GM12878 (cell line): ENCODE data around the gene TUBAL3. TPM values are rescaled to one million over a fixed set of nuclear protein-coding genes. Genes with fewer than 3 reads are reported as not detected.

ENCODE experiments used
- ATAC-seq: fragments of 200-7000 bp; cut with Tn5 transposase; 3 replicates; pipeline ENCODE4 v1.9.1; 2020; ENCODE audit warnings: mild to moderate bottlenecking, moderate library complexity
- BruUV-seq: library from RNA; stranded (reverse); fragments of 400-500 nt; replicated peaks from 2 replicates; lab custom pipeline; 2021; lab: Mats Ljungman, UMichigan
- CTCF ChIA-PET: fragments of 300-600 bp; sonication (Branson Sonifier 250); formaldehyde crosslinking; extraction: SDS; loops from one replicate; lab custom pipeline; 2021; ENCODE audit warnings: inconsistent platforms; lab: Yijun Ruan, JAX
- POLR2A ChIA-PET: fragments of 350-600 bp; formaldehyde crosslinking; extraction: SDS; loops from one replicate; lab custom pipeline; 2021; ENCODE audit warnings: inconsistent platforms; lab: Charles Lee
- RAD21 ChIA-PET: fragments of 300-600 bp; sonication (Branson Sonifier 250); formaldehyde crosslinking; loops from one replicate; lab custom pipeline; 2023; ENCODE audit warnings: antibody characterized with exemption; ENCODE audit not compliant: unreplicated experiment; lab: Charles Lee
- SMC1A ChIA-PET: fragments of 300-600 bp; sonication (Branson Sonifier 250); formaldehyde crosslinking; loops from one replicate; lab custom pipeline; 2023; ENCODE audit not compliant: unreplicated experiment, uncharacterized antibody; lab: Charles Lee
- DNase-seq: peaks from one replicate; pipeline ENCODE4 v3.0.0-alpha.2; 2011; ENCODE audit warnings: low read depth, low spot score
- FAIRE-seq: peaks from 3 replicates; lab custom pipeline; 2011; peaks lifted over from hg19 to GRCh38; lab: Jason Lieb, UNC
- H2AFZ ChIP-seq: 2 replicates; pipeline ENCODE4 v1.6.0; 2011; ENCODE audit warnings: low read depth, low read length, control low read depth; ENCODE audit not compliant: control insufficient read depth
- H3K27ac ChIP-seq: 2 replicates; pipeline ENCODE4 v1.5.1; 2011; ENCODE audit warnings: control low read depth; ENCODE audit not compliant: control insufficient read depth, insufficient read depth
- H3K27me3 ChIP-seq, 2 experiments: replicated peaks in 1 of 2; 2 replicates each; pipeline versions ENCODE4 v1.6.0 to v1.6.1; 2011; ENCODE audit warnings: low read length in 1 of 2; ENCODE audit not compliant: control insufficient read depth in 2 of 2, insufficient read depth in 2 of 2
- H3K36me3 ChIP-seq, 2 experiments: 2 replicates each; pipeline ENCODE4 v1.5.1; 2011; ENCODE audit warnings: low read length in 1 of 2; ENCODE audit not compliant: control insufficient read depth in 2 of 2, insufficient read depth in 2 of 2
- H3K4me1 ChIP-seq: 2 replicates; pipeline ENCODE4 v1.6.1; 2011; ENCODE audit warnings: mild to moderate bottlenecking, low read length, moderate library complexity, mixed read lengths; ENCODE audit not compliant: control insufficient read depth, insufficient read depth
- H3K4me2 ChIP-seq: 2 replicates; pipeline ENCODE4 v1.6.0; 2011; ENCODE audit warnings: control low read depth; ENCODE audit not compliant: control insufficient read depth, insufficient read depth
- H3K4me3 ChIP-seq: fragments of 200-600 bp; sonication (generic); 2 replicates; pipeline ENCODE4 v1.5.1; 2016
- H3K79me2 ChIP-seq: 2 replicates; pipeline ENCODE4 v1.6.0; 2011; ENCODE audit warnings: low read length; ENCODE audit not compliant: control insufficient read depth, insufficient read depth
- H3K9ac ChIP-seq: 2 replicates; pipeline ENCODE4 v1.8.0; 2011; ENCODE audit warnings: low read length, control low read depth, mixed read lengths; ENCODE audit not compliant: control insufficient read depth, insufficient read depth
- H3K9me3 ChIP-seq: replicated peaks from 3 replicates; pipeline ENCODE4 v1.5.1; 2011; ENCODE audit warnings: mild to moderate bottlenecking, low read length; ENCODE audit not compliant: control insufficient read depth, insufficient read depth
- H4K20me1 ChIP-seq: 2 replicates; pipeline ENCODE4 v1.6.0; 2011; ENCODE audit not compliant: control insufficient read depth, insufficient read depth
- CBFB ChIP-seq: IDR thresholded peaks from 2 replicates; pipeline ENCODE4 v1.6.1; 2016; ENCODE audit warnings: antibody characterized with exemption, low read depth
- CBX5 ChIP-seq: sonication (generic); IDR thresholded peaks from 2 replicates; pipeline ENCODE4 v1.6.1; 2016; ENCODE audit warnings: low read depth, moderate library complexity, mild to moderate bottlenecking, inconsistent platforms
- ELK1 ChIP-seq: IDR thresholded peaks from 2 replicates; pipeline ENCODE4 v1.6.1; 2012; ENCODE audit warnings: low read depth, low read length, improper control_type of control experiment
- FOXK2 ChIP-seq: fragments of 450-650 bp; IDR thresholded peaks from 2 replicates; pipeline ENCODE4 v1.6.1; 2017; ENCODE audit warnings: mild to moderate bottlenecking, moderate library complexity
- LARP7 ChIP-seq: fragments of 450-650 bp; IDR thresholded peaks from 2 replicates; pipeline ENCODE4 v1.6.1; 2017; ENCODE audit warnings: mild to moderate bottlenecking
- NFYB ChIP-seq: IDR thresholded peaks from 2 replicates; pipeline ENCODE4 v1.6.1; 2011; ENCODE audit warnings: low read depth, mild to moderate bottlenecking, low read length, improper control_type of control experiment, moderate library complexity; ENCODE audit not compliant: insufficient read depth
- YY1 ChIP-seq: IDR thresholded peaks from 2 replicates; pipeline ENCODE4 v1.6.1; 2011; ENCODE audit warnings: low read depth, mild to moderate bottlenecking, low read length
- WGBS: methylation state at CpG from one replicate; pipeline ENCODE4 v1.1.6; 2016; ENCODE audit warnings: low lambda C conversion rate; ENCODE audit not compliant: insufficient replicate concordance, insufficient coverage; ENCODE audit errors: missing lambda C conversion rate; 5-methylcytosine and 5-hydroxymethylcytosine counted together
- in situ Hi-C: fragments of 300-500 bp; cut with MboI; formaldehyde crosslinking; loops from 9 replicates; pipeline ENCODE4 v1.14.3; 2018; ENCODE audit warnings: mixed read lengths
- intact Hi-C: fragments of 100-400 bp; cut with micrococcal nuclease; formaldehyde crosslinking; loops from one replicate; pipeline ENCODE4 v1.14.2; 2022; ENCODE audit not compliant: unreplicated experiment
- polyA plus RNA-seq, 11 experiments: library from polyadenylated mRNA; depleted of rRNA in 4 of 11; unstranded in 6 of 11; stranded (reverse) in 5 of 11; fragments of >200 nt; fragmentation: Nextera tagmentation in 4 of 11; fragmentation: Illumina TruSeq in 1 of 11; extraction: Ambion mirVana in 4 of 11; extraction: Trizol in 1 of 11; gene quantifications; 1 replicate in 1 of 11; 2 replicates in 10 of 11; pipeline versions ENCODE4 v1.2.1 to v1.2.3, GENCODE V29; 2011 to 2016; ENCODE audit warnings: inconsistent platforms in 2 of 11, missing spikeins in 2 of 11, low read depth in 1 of 11
- total RNA-seq, 4 experiments: library from RNA; depleted of rRNA in 3 of 4; stranded (reverse); fragments of >200 nt in 3 of 4; fragmentation: Illumina TruSeq in 1 of 4; extraction: Trizol in 1 of 4; gene quantifications; 2 replicates each; pipeline versions ENCODE4 v1.2.1 to v1.2.3, GENCODE V29; 2013 to 2021
- TF ChIP-seq, protein P1 (sequence below): fragments of 450-650 bp; IDR thresholded peaks from 2 replicates; pipeline ENCODE4 v1.6.1; 2017; ENCODE audit warnings: mild to moderate bottlenecking, moderate library complexity

The TUBAL3 gene
- total and polyA plus RNA-seq, 10 of the 15 experiments (the other 5 are each of a cell fraction or from before 2014, with no cell fraction given) = 0.03 to 0.06 TPM; not detected in 8

DNA sequence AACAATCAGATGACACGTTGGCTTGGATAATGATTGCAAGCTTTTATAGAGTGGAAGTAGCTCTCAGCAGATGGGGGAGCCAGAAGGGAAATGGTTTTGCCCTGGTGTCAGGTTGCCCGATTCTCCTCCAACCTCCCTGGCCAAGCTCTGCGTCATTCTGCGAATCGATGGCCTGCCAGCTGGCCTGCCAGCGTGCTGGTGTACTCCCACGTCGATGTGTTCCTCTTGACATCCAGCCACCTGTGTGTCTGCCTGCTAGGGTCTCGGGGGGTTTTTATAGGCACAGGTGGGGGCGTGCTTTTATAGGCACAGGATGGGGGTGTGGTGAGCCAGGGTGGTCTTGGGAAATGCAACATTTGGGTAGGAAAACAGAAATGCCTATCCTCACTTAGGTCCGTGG lies 12.4 kb upstream of the TUBAL3 start:
- ATAC-seq = no peak
- no TSS peak for BruUV-seq
- no peak for DNase-seq
- POLR2A ChIA-PET = interaction anchor here (0.6 kb wide), 1 partner anchor 12 kb away, joined by 3 read pairs; no protein-coding TSS in a partner anchor
- SMC1A ChIA-PET = interaction anchor here (0.9 to 1.4 kb wide), 3 partner anchors 17 to 566 kb away, joined by 3 read pairs; no protein-coding TSS in a partner anchor
- RAD21 ChIA-PET = no interaction called here
- Histone ChIP-seq H3K79me2 (peaks cover 23% of the 10 kb centered on the region), H3K9me3 (no peaks in the 10 kb centered on the region; the same call in 1 of the 3 replicates), H3K4me1 (no peaks in the 10 kb centered on the region), H3K4me3 (no peak overlapping the region), H4K20me1 (no peaks in the 10 kb centered on the region), H3K27ac (no peak overlapping the region), H2AFZ (no peak overlapping the region), H3K27me3 (no peaks in the 10 kb centered on the region), H3K9ac (no peak overlapping the region), H3K4me2 (no peak overlapping the region), H3K36me3 (no peaks in the 10 kb centered on the region)
- in situ Hi-C loops (no loop called here), intact Hi-C loops (no loop called here)
- no peak for FAIRE-seq
- WGBS = 97% methylated on average over 11 of the region's 11 CpGs
- TF ChIP-seq CBX5 (no peak), FOXK2 (no peak), NFYB (no peak), CBFB (no peak), LARP7 (no peak), YY1 (no peak), ELK1 (no peak)
- TF ChIP-seq, protein P1, sequence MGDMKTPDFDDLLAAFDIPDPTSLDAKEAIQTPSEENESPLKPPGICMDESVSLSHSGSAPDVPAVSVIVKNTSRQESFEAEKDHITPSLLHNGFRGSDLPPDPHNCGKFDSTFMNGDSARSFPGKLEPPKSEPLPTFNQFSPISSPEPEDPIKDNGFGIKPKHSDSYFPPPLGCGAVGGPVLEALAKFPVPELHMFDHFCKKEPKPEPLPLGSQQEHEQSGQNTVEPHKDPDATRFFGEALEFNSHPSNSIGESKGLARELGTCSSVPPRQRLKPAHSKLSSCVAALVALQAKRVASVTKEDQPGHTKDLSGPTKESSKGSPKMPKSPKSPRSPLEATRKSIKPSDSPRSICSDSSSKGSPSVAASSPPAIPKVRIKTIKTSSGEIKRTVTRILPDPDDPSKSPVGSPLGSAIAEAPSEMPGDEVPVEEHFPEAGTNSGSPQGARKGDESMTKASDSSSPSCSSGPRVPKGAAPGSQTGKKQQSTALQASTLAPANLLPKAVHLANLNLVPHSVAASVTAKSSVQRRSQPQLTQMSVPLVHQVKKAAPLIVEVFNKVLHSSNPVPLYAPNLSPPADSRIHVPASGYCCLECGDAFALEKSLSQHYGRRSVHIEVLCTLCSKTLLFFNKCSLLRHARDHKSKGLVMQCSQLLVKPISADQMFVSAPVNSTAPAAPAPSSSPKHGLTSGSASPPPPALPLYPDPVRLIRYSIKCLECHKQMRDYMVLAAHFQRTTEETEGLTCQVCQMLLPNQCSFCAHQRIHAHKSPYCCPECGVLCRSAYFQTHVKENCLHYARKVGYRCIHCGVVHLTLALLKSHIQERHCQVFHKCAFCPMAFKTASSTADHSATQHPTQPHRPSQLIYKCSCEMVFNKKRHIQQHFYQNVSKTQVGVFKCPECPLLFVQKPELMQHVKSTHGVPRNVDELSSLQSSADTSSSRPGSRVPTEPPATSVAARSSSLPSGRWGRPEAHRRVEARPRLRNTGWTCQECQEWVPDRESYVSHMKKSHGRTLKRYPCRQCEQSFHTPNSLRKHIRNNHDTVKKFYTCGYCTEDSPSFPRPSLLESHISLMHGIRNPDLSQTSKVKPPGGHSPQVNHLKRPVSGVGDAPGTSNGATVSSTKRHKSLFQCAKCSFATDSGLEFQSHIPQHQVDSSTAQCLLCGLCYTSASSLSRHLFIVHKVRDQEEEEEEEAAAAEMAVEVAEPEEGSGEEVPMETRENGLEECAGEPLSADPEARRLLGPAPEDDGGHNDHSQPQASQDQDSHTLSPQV = no peak
- CTCF ChIA-PET = interaction anchor here (1.0 to 4.1 kb wide), 2 partner anchors 17 to 45 kb away, joined by 3 to 26 read pairs; no protein-coding TSS in a partner anchor
